Lower leg skin (tissue), 4 donors: ENCODE results near the gene PPIG. TPM values are rescaled to one million over a fixed set of nuclear protein-coding genes. Genes with fewer than 3 reads are reported as not detected.

Source experiments
- DNase-seq, 2 donors: peaks; one replicate each; pipeline ENCODE4 v3.0.0-alpha.2; 2019; ENCODE audit warnings: low spot score in 2 of 2
- H3K4me3 ChIP-seq: fragments of 200-600 bp; sonication (generic); 2 replicates; pipeline ENCODE4 v1.5.1; 2017; ENCODE audit warnings: mild to moderate bottlenecking, low read depth; ENCODE audit not compliant: poor library complexity, severe bottlenecking
- POLR2A ChIP-seq, 2 donors: fragments of 450-650 bp; IDR thresholded peaks; one replicate each; pipeline ENCODE4 v1.6.1; 2016 to 2017; ENCODE audit warnings: antibody characterized with exemption in 2 of 2, mild to moderate bottlenecking in 1 of 2, moderate library complexity in 1 of 2
- WGBS, 2 donors: methylation state at CpG; one replicate each; pipeline ENCODE4 v1.1.5; 2018; 5-methylcytosine and 5-hydroxymethylcytosine counted together
- intact Hi-C: fragments of 100-400 bp; cut with DNase I; formaldehyde crosslinking; loops from one replicate; pipeline ENCODE4 v1.15.0; 2023; ENCODE audit warnings: low total_unique reads
- total RNA-seq, 4 donors: library from RNA; depleted of rRNA; stranded (reverse); fragments of >200 nt; gene quantifications; one replicate each; pipeline ENCODE4 v1.1.0, GENCODE V29; 2016
- TF ChIP-seq, protein P1 (sequence below), 3 donors: fragments of 450-650 bp; IDR thresholded peaks; one replicate each; pipeline ENCODE4 v1.5.1; 2016; ENCODE audit warnings: antibody characterized with exemption in 3 of 3, mild to moderate bottlenecking in 3 of 3, moderate library complexity in 2 of 3

The PPIG gene
- total RNA-seq, 4 donors from 2014 or later: 23.5 to 31.9 (median 28.0) TPM

DNA sequence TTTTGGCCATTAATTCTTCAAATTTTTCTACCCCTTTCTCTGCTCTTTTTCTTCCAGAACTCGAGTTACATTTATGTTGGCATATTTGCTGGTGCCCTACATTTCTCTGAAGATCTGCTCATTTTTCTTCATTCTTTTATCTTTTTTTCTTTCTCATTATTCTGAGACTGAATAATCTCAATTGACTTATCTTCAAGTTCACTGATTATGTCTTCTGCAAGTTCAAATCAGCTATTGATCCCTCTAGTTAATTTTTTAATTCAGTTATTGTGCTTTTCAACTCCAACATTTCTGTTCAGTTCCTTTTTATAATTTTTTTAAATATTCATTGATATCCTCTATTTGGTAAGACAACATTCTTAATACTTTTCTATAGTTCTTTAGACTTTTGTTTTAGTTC, 106.8 kb downstream of the PPIG start:
- no peak overlapping the region for H3K4me3 ChIP-seq
- TF ChIP-seq, protein P1, sequence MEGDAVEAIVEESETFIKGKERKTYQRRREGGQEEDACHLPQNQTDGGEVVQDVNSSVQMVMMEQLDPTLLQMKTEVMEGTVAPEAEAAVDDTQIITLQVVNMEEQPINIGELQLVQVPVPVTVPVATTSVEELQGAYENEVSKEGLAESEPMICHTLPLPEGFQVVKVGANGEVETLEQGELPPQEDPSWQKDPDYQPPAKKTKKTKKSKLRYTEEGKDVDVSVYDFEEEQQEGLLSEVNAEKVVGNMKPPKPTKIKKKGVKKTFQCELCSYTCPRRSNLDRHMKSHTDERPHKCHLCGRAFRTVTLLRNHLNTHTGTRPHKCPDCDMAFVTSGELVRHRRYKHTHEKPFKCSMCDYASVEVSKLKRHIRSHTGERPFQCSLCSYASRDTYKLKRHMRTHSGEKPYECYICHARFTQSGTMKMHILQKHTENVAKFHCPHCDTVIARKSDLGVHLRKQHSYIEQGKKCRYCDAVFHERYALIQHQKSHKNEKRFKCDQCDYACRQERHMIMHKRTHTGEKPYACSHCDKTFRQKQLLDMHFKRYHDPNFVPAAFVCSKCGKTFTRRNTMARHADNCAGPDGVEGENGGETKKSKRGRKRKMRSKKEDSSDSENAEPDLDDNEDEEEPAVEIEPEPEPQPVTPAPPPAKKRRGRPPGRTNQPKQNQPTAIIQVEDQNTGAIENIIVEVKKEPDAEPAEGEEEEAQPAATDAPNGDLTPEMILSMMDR (IDR thresholded peaks at IDR 0.05): no peak
- no peak for TF ChIP-seq POLR2A (IDR thresholded peaks at IDR 0.05)
- WGBS, 2 donors: 58 to 71% methylated on average over 1 of the region's 1 CpG
- intact Hi-C loops: no loop called here
- no peak for DNase-seq

Other genes with a start within 250 kb of the PPIG start
- gene LRP2, start 221.8 kb upstream of the PPIG start, total RNA-seq: under 1 TPM in 2 of 4 donors, not detected in 2; 0.05 to 0.23 TPM
- 1 to 10 TPM; 4.7 to 7.9 (median 5.3) TPM for gene BBS5, start 104.9 kb upstream of the PPIG start, total RNA-seq
- gene KLHL41, start 74.6 kb upstream of the PPIG start, total RNA-seq: under 1 TPM; 0.13 to 0.98 (median 0.73) TPM
- gene FASTKD1, start 10.5 kb upstream of the PPIG start, total RNA-seq: 1 to 10 TPM; 4.1 to 9.7 (median 6.6) TPM
- gene CFAP210, start 110.1 kb downstream of the PPIG start, total RNA-seq: not detected
- 1 to 10 TPM; 2.7 to 7.6 (median 4.4) TPM for gene PHOSPHO2, start 110.1 kb downstream of the PPIG start, total RNA-seq
- gene KLHL23, start 149.5 kb downstream of the PPIG start, total RNA-seq: 1 to 10 TPM in 3 of 4 donors, under 1 TPM in 1; 0.59 to 5.0 (median 2.3) TPM
- gene SSB, start 214.5 kb downstream of the PPIG start, total RNA-seq: 10 to 100 TPM; 29.1 to 40.0 (median 38.2) TPM
- 100 to 1,000 TPM in 1 of 4 donors, 10 to 100 TPM in 3; 34.2 to 283 (median 42.8) TPM for gene METTL5, start 240.6 kb downstream of the PPIG start, total RNA-seq
- gene UBR3, start 243.1 kb downstream of the PPIG start, total RNA-seq: 10 to 100 TPM; 40.8 to 64.7 (median 50.5) TPM